ENCODE results near the gene CRTC3.
"Not testable (repeated sequence)": the region's sequence is repeated elsewhere in the genome, so short reads cannot be mapped to it uniquely, and the experiment has no call there.

The CRTC3 gene

DNA sequence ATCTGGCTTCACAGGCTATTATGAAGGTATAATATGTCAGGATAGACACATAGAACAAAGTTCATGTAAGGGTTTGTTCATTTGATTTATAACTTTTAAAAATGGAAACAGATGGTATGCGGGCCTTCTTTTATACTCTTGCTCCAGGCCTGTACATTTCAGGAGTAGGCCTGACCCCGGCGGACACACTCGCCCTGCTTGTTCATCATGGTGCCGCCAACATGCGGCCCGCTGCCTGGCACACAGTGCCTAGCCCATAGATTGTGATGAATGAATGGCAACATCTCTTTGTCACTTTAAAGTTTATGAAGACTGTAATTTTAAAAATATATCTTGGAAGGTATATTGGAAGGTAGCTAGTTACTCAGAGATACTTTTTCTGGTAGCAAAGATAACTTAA lies 95.3 kb downstream of the CRTC3 start:
- DNase-seq (ENCODE audit: low spot score): no peak

DNA sequence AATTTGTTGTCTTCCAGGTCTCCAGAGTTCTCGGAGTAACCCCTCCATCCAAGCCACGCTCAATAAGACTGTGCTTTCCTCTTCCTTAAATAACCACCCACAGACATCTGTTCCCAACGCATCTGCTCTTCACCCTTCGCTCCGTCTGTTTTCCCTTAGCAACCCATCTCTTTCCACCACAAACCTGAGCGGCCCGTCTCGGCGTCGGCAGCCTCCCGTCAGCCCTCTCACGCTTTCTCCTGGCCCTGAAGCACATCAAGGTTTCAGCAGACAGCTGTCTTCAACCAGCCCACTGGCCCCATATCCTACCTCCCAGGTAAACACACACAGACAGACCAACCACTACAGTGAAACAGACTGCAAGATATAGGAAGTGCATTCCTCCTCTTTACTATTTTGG lies 99.5 kb downstream of the CRTC3 start:
- no peak for DNase-seq (ENCODE audit: low spot score)

DNA sequence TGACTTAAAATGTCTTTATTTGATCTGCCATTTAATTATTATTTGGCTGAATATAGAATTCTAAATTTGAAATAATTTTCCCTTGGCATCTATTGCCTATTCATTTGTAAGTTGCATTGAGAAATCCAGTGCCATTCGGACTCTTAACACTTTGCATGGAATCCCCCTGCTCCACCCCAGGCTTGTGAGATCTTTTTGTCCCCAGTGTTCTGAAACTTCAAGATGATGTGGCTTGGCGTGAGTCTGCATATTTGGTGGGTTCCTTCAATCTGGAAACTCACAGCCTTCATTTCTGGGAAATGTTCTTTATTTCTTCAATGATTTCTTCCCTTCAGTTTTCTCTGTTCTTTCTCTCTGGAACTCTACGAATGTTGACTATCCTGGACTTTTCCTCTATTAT lies 103.6 kb downstream of the CRTC3 start:
- no peak for DNase-seq (ENCODE audit: low spot score)

DNA sequence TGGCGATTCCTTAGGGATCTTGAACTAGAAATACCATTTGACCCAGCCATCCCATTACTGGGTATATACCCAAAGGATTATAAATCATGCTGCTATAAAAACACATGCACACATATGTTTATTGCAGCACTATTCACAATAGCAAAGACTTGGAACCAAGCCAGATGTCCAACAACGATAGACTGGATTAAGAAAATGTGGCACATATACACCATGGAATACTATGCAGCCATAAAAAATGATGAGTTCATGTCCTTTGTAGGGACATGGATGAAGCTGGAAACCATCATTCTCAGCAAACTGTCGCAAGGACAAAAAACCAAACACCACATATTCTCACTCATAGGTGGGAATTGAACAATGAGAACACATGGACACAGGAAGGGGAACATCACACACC lies 107.3 kb downstream of the CRTC3 start:
- DNase-seq (ENCODE audit: low spot score): not testable (repeated sequence)

DNA sequence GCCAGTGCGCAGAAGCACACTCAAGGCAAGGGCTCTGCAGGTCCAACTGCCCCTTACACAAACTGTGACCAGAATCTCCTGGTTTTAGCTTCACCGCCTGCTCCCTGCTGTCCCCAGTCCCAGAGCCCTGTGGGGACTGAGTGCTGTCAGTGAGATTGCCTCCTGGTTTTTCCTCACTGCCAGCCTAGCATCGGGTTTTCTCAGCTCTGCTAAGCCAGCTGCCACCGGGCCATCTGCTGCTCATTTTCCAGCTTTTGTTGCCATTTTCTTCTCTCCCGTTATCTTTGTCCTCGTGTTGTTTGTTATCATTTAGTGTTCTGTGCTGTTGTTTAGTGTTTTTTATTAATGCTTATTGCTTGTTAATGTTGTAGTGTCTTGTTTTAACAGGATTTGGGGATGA lies 108.0 kb downstream of the CRTC3 start:
- no peak for DNase-seq (ENCODE audit: low spot score)

DNA sequence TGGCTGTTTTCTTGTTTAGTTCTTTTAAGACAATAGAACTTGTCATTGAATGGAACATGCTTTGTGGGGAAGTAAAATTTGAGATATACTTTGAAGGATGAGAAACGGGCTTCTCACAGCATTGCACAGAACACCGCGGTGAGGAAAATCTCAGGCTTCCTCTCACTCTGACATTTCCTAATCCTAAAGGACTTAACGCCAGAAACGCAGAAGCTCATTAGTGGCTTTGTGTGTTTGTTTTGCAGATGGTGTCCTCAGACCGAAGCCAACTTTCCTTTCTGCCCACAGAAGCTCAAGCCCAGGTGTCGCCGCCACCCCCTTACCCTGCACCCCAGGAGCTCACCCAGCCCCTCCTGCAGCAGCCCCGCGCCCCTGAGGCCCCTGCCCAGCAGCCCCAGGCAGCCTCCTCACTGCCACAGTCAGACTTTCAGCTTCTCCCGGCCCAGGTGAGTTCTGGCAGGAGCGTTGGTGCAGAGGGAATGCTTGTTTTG lies 108.5 kb downstream of the CRTC3 start:
- DNase-seq (ENCODE audit: low spot score): no peak

DNA sequence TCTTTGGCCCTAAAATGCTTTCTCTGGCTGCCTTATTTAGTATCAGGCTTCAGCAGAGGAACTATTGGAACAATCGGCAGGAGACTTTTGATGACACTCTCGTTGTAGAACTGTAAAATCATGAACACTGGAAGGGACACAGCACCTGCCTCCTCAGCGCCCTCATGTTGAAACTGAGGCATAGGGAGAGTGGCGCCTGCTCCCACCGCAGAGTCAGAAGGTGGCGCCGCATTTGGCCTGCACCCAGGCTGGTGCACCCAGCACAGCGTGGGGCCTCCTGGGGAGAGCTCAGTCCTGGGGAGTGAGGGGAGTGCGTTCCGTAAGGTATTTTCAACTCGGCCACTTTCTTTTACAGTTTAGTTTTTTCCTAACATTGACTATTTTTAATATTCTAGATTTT lies 109.2 kb downstream of the CRTC3 start:
- no peak for DNase-seq (ENCODE audit: low spot score)

DNA sequence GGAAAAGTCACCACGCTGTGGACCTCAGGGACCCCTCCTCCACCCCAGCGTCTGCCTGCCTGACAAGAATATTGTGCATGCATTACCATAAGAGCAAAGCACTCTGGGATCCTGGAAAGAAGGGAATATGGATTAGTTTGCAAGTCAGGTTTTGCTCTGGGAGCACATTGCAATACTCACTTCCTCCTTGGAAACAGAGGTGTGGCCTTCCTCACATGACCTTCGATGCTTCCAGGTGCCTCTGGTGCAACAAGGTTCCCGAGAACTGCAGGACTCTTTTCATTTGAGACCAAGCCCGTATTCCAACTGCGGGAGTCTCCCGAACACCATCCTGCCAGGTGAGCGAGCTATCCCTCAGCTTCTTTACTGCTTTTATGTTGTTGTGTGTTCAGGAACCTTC lies 111.1 kb downstream of the CRTC3 start:
- no peak for DNase-seq (ENCODE audit: low spot score)

DNA sequence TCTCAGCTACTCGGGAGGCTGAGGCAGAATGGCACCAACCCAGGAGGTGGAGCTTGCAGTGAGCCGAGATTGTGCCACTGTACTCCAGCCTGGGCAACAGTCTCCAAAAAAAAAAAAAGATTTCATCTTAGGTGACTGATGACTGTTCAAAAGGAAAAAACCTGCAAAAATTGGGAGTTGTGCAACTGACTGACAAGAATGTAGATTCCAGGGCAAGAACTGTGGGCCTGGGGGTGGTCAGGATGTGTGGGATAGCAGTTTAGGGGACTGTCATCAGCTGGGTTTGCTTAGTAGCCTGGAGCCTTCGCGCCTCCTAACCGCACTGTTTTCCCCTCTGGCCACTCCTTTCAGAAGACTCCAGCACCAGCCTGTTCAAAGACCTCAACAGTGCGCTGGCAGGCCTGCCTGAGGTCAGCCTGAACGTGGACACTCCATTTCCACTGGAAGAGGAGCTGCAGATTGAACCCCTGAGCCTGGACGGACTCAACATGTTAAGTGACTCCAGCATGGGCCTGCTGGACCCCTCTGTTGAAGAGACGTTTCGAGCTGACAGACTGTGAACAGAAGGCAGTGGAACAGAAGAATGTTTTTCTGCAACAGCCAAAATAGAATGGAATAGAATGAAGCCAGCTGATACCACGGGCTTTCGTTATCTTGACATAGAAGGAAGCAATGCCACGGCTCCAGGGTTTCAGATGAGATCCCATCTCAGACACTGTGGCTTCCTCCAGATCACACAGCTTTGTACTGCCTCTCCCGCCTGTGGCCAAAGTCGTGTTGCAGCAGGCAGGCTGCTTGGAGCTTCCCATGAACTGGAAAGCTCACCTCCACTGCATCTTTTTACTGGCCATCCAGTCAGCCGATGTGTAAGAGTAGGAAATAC lies 112.1 kb downstream of the CRTC3 start:
- no peak for DNase-seq (ENCODE audit: low spot score)

DNA sequence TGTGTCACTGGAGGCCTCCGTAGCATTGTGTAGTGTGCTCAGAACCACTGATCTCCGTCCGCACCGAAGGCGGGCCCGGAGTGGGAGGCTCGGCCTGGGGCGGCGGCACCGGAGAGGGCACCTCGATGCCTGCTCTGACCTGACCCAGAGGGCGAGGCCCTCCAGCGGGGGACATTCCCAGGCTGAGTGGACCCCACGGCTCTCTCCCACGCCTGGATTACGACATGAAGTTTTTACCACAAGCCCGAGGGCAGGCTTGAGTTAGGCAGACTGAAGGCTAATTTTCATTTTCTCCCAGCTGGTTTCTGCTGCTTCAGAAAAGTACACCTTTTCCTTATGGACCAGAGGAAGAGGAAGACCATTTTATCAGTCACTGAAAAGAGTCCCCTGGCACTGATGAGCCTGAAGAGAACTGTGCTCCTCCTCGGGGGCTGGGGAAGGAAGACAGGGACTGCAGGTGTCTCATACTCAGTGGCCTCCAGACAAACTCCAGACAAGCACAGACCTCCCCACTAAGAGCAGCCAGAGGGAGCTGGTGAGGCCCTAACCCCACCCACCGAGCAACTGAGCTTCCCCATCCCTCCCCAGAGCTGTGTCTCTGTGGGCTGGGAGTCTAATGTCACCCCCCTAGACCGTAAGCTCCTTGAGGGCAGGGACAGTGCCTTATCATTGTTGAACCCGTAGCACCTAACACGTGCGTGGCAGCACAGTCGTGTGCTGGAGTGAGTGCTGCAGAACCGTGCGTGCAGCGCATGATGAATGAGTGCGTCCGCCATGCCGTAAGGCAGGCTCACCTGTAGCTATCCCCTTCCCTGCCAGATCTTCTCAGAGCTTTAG lies 113.0 kb downstream of the CRTC3 start:
- DNase-seq (ENCODE audit: low spot score): no peak

DNA sequence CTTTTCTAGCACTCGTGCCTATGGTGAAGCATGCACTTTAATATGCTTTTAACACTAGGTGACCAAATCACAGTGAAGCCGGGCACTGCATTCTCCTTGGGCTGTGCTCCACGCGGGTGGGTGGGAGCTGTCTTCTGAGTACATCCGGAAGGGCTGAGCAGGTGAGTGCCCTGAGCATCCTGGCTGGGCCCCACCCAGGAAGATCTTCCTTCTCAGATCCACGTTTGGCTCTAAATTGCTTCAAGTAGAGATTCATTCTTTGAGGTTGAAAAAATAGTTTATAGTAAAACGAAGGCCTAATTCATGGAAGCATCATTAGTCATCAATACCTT lies 113.5 kb downstream of the CRTC3 start:
- no peak for DNase-seq (ENCODE audit: low spot score)

DNA sequence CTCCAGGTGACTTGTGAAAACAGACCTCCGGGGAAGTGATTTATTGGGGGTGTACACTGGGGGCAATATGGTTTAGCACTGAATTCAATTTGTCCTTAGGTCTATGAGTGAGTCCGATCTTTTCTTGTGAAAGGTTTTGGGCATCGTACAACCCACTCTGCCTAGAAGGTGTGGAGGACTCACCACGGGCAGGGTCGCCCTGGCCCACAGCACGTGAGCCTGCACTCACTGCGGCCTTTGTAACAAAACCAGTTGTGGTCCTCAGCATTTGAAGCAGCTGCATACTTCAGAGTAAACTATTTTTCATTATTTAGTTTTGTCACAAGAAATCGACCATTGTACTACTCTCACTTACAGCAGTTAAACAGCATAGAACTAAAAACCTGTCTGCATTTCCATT lies 114.8 kb downstream of the CRTC3 start:
- DNase-seq (ENCODE audit: low spot score): no peak

DNA sequence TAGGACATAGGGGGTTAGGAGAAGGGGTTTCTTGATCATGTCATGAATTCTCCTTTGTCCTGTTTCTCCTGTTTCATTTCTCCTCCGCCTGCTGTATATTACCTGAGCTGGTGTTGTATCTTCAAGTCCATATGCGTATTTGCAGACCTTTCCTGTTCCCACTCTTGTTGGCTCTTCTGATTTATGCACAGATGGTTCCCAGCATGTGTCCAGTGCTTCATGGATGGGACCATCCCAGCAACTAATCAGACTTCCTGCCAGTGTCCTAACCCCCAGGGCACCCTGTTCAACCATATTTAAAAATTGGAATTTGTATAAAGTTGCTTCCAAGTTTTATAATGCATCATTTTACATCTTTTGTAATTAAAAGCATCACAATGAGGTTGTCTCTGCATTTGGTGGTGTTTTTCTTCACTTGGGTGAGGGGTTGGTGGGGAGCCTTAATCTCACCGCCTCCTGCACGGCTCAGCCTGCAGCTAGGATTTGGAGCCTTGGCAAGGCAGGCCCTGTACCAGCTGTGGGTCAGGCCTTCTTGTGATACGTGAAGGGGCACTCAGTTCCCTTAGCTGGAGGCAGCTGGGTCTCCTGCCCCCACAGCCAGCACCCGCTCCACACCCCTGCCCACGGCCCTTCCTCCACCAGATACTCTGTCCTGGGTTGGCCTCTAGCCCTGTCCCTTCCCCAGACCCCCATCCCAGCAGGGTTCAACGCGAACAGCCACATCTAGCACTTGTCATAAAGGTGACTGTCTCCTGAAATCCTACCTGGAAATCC lies 115.4 kb downstream of the CRTC3 start:
- DNase-seq (ENCODE audit: low spot score): no peak

DNA sequence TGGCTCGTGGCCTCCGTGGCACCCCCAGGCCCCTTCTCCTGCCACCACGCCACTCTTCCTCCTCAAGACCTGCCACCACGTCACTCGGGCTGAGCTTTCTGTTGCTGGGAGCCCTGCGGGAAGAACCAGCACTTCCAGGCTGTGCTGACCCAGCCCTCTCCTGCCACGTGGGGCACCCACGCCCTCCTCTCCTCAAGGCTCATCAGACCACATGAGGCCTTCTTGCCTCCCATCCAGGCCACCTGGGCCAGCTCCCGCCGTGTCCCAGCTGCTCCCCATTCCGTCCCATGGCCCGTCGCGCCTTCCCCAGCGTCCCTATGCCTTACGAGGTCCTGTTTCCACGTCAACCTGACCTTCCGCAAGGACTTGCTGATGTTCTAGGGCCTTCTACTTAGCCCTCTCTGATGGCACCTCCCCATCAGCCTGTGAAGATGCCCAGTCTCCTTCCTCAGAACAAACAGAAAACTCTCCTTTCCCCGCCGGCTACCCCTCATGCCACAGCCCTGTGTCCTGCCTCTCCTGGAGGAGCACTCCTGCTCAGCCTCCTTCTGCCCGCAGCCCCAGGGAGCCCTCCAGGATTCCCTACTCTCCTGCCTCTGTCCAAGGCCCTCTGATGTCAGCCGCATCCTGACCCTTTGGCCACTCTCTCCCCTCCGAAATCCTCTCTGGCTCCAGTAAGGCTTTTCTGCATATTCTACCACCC lies 116.3 kb downstream of the CRTC3 start:
- no peak for DNase-seq (ENCODE audit: low spot score)

DNA sequence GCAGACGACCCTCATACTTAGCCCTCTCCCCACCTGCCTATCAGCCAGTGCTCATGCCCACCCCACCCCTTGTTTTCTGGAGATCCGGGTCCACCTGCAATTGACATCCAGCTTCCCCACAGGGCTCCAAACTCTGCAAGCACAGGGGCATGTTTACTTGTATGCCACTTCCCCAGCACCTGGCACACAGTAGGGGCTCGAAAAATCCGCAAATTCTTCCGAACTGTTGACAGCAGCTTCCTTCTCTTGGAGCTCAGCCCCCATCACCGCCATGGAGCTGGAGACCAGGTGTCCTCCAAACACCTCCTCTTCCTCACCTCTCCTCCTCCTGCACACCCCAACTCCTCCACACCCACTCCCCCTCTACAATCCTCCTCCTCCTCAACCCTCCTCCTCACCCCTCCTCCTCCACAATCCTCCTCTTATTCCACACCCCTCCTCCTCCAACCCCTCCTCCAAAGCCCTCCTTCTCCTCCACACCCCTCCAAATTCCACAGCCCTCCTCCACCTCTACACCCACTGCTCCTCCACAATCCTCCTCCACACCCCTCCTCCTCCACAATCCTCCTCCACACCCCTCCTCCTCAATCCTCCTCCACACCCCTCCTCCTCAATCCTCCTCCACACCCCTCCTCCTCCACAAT lies 117.1 kb downstream of the CRTC3 start:
- no peak for DNase-seq (ENCODE audit: low spot score)

DNA sequence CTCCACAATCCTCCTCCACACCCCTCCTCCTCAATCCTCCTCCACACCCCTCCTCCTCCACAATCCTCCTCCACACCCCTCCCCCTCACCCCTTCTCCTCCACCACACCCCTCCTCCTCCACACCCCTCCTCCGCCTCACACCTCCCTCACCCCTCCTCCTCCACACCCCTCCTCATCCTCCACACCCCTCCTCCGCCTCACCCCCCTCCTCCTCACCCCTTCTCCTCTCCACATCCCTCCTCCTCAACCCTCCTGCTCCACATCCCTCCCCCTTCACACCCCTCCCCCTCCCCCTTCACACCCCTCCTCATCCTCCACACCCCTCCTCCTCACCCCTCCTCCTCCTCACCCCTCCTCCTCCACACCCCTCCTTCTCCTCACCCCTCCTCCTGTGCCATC lies 117.6 kb downstream of the CRTC3 start:
- DNase-seq (ENCODE audit: low spot score): no peak

DNA sequence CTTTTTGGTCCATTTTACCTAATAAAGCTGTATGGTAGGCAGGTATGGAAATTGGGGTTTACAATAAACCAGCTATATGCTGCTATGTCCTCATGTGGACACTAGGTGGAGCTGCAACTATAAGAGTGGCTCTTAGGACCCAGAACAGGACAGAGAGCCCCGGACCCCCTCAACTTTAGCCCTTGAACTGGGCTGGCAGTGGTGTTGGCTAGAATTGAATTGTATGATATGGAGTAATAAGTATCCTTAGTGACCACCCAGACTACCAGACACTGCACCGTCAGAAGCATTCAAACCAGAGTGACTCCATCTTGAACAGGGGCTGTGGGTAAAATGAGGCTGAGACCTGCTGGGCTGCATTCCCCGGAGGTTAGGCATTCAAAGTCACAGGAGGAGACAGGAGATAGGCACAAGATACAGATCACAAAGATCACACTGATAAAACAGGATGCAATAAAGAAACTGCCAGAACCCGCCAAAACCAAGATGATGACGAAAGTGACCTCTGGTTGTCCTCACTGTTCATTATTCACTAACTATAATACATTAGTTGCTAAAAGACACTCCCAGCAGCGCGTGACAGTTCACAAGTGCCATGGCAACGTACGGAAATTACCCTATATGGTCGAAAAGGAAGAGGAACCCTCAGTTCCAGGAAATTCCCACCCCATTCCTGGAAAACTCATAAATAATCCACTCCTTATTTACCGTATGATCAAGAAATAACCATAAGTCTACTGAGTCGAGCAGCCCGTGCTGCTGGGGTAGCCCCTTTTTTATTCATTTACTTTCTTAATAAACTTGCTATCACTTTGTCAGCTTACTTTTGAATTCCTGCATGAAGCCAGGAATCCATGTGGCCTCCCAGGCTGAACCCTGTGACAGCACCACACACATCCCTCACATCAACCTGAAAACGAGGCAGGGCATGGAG lies 118.7 kb downstream of the CRTC3 start:
- DNase-seq (ENCODE audit: low spot score): peak; percentile 95

DNA sequence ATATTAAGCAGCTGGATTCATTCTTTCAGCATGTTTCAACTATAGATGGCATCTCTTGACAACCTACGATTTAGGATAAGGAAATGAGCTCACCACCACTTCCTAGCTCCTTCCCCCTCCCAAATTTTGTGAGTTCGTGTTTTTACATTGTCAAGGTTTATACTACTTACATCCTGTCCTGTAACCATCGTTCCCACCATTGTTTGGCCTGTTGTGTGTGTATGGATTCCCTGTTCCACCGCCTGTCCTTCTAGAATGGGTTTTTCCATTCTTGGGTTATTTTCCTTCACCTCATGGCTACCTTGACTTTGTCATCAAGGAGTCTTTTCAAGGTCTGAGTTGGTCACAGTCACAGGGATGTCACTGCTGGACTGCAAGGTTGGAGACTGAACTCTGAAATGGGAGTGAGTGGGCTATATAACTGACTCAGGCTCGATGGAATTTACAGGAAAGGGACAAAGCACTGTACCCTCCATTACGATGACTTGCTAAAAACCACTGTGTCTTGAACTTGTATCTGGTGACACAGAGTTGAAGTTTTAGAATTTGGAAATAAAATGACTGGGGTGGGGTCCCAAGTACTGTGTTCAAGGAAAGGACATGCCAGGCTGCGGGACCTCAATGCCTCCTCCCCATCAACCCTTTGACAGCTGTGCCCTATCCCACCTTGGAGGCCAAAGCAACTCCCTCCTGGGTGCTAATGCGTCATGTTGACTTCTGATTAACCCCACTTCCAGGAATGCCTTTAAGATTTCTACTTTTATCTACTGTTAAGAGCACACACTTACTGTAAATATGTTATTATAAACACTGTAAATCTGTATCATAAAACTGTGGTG lies 120.6 kb downstream of the CRTC3 start:
- DNase-seq (ENCODE audit: low spot score): peak; percentile 68

DNA sequence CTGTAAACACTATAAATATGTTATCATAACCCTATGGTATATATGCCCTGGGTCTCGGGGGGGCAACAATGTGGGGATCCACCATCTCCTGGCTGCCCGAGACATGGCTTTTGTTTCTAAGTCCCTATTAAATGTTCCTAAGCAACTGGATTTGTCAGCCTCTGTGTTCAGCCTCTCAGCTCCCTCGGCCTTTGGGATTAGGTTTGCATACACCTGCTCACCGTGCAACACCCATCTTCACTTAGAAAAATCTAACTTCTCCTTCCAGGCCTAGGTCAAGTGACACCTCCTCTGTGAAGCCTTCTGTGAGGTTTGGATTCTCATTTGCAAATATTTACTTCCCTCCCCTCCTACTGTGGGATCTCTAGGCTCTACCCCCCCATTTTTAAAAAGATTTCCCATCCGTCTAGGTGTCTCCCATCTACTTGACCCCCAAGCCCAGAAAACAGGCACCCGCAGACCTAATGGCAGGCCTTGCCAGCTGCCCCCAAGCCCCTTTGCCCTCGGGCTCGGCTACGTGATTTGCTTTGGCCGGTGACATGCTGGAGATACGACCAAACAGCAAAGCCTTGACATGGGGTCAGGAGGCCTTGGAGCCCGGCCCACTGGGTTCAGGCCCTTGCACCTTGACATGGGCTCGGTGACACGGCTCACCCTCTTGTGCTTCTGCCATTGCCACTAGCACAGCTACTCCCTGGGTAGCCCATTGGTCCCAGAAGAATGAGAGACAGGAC lies 121.4 kb downstream of the CRTC3 start:
- DNase-seq (ENCODE audit: low spot score): no peak
